Left lung (tissue), 14 donors: Measurements from ENCODE around the gene SPATA18. TPM values are rescaled to one million over a fixed set of nuclear protein-coding genes. Genes with fewer than 3 reads are reported as not detected.

ENCODE experiments used
- ATAC-seq: fragments of 200-7000 bp; cut with Tn5 transposase; one replicate; pipeline ENCODE4 v1.9.1; 2020; ENCODE audit warnings: moderate library complexity
- DNase-seq, 4 donors: peaks; one replicate each; pipeline ENCODE4 v3.0.0-alpha.2; 2013 to 2020
- H3K27ac ChIP-seq, 2 donors: fragments of 200-600 bp; sonication (generic) in 1 of 2; one replicate each; pipeline versions ENCODE4 v1.5.0 to v1.8.0; 2020 to 2021
- H3K27me3 ChIP-seq, 2 donors: fragments of 200-600 bp; sonication (generic) in 1 of 2; one replicate each; pipeline versions ENCODE4 v1.5.0 to v1.8.0; 2020 to 2021
- H3K36me3 ChIP-seq, 2 donors: fragments of 200-600 bp; sonication (generic) in 1 of 2; one replicate each; pipeline versions ENCODE4 v1.5.0 to v1.8.0; 2020 to 2021
- H3K4me1 ChIP-seq, 2 donors: fragments of 200-600 bp; one replicate each; pipeline ENCODE4 v1.8.0; 2021
- H3K4me3 ChIP-seq, 2 donors: fragments of 200-600 bp; sonication (generic) in 1 of 2; one replicate each; pipeline versions ENCODE4 v1.5.0 to v1.8.0; 2020 to 2021; ENCODE audit warnings: mild to moderate bottlenecking in 1 of 2
- H3K9me3 ChIP-seq, 2 donors: fragments of 200-600 bp; sonication (generic) in 1 of 2; one replicate each; pipeline versions ENCODE4 v1.5.0 to v1.8.0; 2020 to 2021
- CTCF ChIP-seq, 2 donors: fragments of 200-600 bp; sonication (generic) in 1 of 2; IDR thresholded peaks; one replicate each; pipeline versions ENCODE4 v1.5.0 to v1.8.0; 2021; ENCODE audit warnings: antibody characterized with exemption in 2 of 2
- intact Hi-C, 2 donors: fragments of 100-400 bp; cut with DNase I; formaldehyde crosslinking; loops; one replicate each; pipeline versions ENCODE4 v1.11.2 to v1.14.2; 2022
- long read RNA-seq, 12 donors: library from polyadenylated mRNA in 2 of 12; unstranded in 2 of 12; transcript quantifications; one replicate each; pipeline ENCODE4 v2.0.0 and lab custom pipeline, GENCODE V29; 2019 to 2026
- polyA plus RNA-seq, 6 donors: library from polyadenylated mRNA; unstranded; fragments of 120-200 nt; gene quantifications; one replicate each; pipeline ENCODE4 v1.2.1, GENCODE V29; 2013; ENCODE audit not compliant: insufficient read length in 6 of 6
- total RNA-seq, 2 donors: library from RNA; stranded (reverse); fragmentation: NEBNext Ultra II Directional; extraction: Animal tissue kit (Norgen Biotek cat#: 25700); gene quantifications; one replicate each; pipeline ENCODE4 v1.2.1, GENCODE V29; 2021
- donor health status: DM: no; HTN: yes; CAD: no.
- donor health status: DM: no; HTN: no; CAD: no.

Gene SPATA18, protein sequence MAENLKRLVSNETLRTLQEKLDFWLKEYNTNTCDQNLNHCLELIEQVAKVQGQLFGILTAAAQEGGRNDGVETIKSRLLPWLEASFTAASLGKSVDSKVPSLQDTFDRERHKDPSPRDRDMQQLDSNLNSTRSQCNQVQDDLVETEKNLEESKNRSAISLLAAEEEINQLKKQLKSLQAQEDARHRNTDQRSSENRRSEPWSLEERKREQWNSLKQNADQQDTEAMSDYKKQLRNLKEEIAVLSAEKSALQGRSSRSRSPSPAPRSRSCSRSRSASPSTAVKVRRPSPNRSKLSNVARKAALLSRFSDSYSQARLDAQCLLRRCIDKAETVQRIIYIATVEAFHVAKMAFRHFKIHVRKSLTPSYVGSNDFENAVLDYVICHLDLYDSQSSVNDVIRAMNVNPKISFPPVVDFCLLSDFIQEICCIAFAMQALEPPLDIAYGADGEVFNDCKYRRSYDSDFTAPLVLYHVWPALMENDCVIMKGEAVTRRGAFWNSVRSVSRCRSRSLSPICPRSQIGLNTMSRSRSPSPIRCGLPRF
- total RNA-seq: 10 to 100 TPM; 13.5 to 23.7 TPM
- 10 to 100 TPM in 1 of 6 donors, 1 to 10 TPM in 5; 1.6 to 11.8 (median 8.1) TPM for polyA plus RNA-seq
- long read RNA-seq, donor 1, partial matches to known transcripts: 71 of 71 reads
- long read RNA-seq, donor 1, other reads (novel, unspliced or antisense): 0 of 71 reads
- long read RNA-seq, donor 2: 0 reads
- long read RNA-seq, donor 3: 0 reads
- long read RNA-seq, donor 4, partial matches to known transcripts: 0 of 2 reads
- long read RNA-seq, donor 4, other reads (novel, unspliced or antisense): 2 of 2 reads
- long read RNA-seq, donor 5: 0 reads
- long read RNA-seq, donor 6: 0 reads
- long read RNA-seq, donor 7, full-length matches to known transcripts: 1 of 1 reads
- long read RNA-seq, donor 7, partial matches to known transcripts: 0 of 1 reads
- long read RNA-seq, donor 7, other reads (novel, unspliced or antisense): 0 of 1 reads
- long read RNA-seq, donor 8: 0 reads
- long read RNA-seq, donor 9: 0 reads
- long read RNA-seq, donor 10, full-length matches to known transcripts: 1 of 3 reads
- long read RNA-seq, donor 10, partial matches to known transcripts: 2 of 3 reads
- long read RNA-seq, donor 10, other reads (novel, unspliced or antisense): 0 of 3 reads
- long read RNA-seq, donor 11, partial matches to known transcripts: 0 of 2 reads
- long read RNA-seq, donor 11, other reads (novel, unspliced or antisense): 0 of 2 reads
- long read RNA-seq, donor 12, full-length matches to known transcripts: 2 of 2 reads
- long read RNA-seq, donor 12, partial matches to known transcripts: 0 of 2 reads
- long read RNA-seq, donor 12, other reads (novel, unspliced or antisense): 0 of 2 reads

GRCh38 chr4:52051213-52051614, at the start of gene SPATA18:
TSS of gene SPATA18 (plus strand) at chr4:52051304. CDS start at chr4:52051705, 401 bp downstream.
- Histone ChIP-seq H3K9me3 (no peaks in the 10 kb centered on the region), H3K27me3 (peaks cover 16 to 76% of the 10 kb centered on the region in 2 donors), H3K36me3 (no peaks in the 10 kb centered on the region), H3K4me3 (peak within 1 kb of the TSS; percentile 39 to 53), H3K4me1 (peaks cover 0 to 16% of the 10 kb centered on the region in 2 donors), H3K27ac (peak within 1 kb of the TSS; percentile 9 to 43)
- intact Hi-C loops: no loop called here
- peak; percentile 86 for ATAC-seq
- peak in 3 of 4 donors; percentile 7 to 73 (median 36) for DNase-seq
- no peak for TF ChIP-seq CTCF (IDR thresholded peaks at IDR 0.05)

GRCh38 chr4:52001616-52002015, 49.5 kb upstream of the SPATA18 start:
- Histone ChIP-seq H3K9me3 (no peaks in the 10 kb centered on the region), H3K4me1 (no peaks in the 10 kb centered on the region), H3K27me3 (no peaks in the 10 kb centered on the region), H3K36me3 (no peaks in the 10 kb centered on the region), H3K4me3 (no peak overlapping the region), H3K27ac (no peak overlapping the region)
- DNase-seq (no peak), ATAC-seq (no peak)
- TF ChIP-seq CTCF (IDR thresholded peaks at IDR 0.05): no peak
- intact Hi-C loops: no loop called here

DNA sequence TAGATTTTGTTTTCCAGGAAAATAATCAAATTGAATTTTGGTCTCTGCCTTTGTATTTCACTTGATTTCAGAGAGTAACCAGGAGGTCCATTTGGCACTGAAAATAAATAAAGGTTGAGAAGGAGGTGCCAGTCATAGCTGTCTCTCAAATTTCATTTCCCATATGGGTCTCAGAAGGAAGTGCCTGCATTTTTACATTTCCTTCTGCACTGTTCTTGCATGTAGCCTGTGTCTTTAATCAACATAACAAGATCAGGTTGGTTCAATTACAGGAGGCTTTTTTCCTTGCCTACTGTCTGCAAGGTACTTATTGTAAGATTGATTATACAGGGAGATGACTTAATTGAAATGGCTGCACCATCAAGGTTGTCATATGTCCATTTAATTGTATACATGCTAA, 46.7 kb upstream of the SPATA18 start:
- H3K4me1 ChIP-seq: no peaks in the 10 kb centered on the region
- no peak for DNase-seq
- no peak overlapping the region for H3K27ac ChIP-seq
- H3K36me3 ChIP-seq: no peaks in the 10 kb centered on the region
- H3K4me3 ChIP-seq: no peak overlapping the region
- no peaks in the 10 kb centered on the region for H3K9me3 ChIP-seq
- ATAC-seq: no peak
- H3K27me3 ChIP-seq: no peaks in the 10 kb centered on the region
- intact Hi-C loops: no loop called here
- no peak for TF ChIP-seq CTCF (IDR thresholded peaks at IDR 0.05)

DNA sequence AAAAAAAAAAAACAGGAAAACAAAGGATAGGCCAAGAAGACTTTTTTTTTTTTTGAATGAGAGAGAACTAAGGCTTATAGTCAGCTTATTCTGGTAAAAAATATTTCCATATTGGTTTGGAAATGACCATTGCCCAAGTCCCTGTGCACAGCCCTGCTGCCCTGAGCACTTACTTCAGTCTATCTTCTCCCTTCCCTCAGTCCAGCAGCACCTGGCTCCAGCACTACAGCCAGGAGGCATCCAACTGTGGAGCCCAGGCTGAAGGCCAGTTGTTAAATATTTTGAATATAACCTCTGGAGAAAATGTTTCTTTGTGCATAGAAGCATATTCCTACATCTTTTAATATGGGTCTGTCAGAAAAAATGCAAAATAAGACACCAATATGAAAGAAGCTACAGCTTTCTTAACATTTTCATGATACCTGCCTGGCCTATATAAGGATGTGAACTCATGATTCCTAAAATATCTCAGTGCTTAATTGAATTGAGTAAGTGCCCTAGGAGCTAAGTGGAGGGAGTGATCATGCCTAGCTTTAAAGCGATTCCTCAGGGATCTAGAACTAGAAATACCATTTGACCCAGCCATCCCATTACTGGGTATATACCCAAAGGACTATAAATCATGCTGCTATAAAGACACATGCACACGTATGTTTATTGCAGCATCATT, 45.4 kb upstream of the SPATA18 start:
- Histone ChIP-seq H3K4me3 (no peak overlapping the region), H3K4me1 (no peaks in the 10 kb centered on the region), H3K27ac (no peak overlapping the region), H3K9me3 (no peaks in the 10 kb centered on the region), H3K36me3 (no peaks in the 10 kb centered on the region), H3K27me3 (no peaks in the 10 kb centered on the region)
- DNase-seq (no peak), ATAC-seq (no peak)
- no peak for TF ChIP-seq CTCF (IDR thresholded peaks at IDR 0.05)
- intact Hi-C loops: no loop called here
